Breast epithelium (tissue), 3 donors: ENCODE data around the gene XPO6.

Experiments used
- POLR2A ChIP-seq: fragments of 450-650 bp; IDR thresholded peaks from one replicate; pipeline ENCODE4 v1.6.1; 2016; ENCODE audit warnings: antibody characterized with exemption, mild to moderate bottlenecking, moderate library complexity
- POLR2AphosphoS5 ChIP-seq, 3 donors: sonication (generic); formaldehyde crosslinking; IDR thresholded peaks; one replicate each; pipeline ENCODE4 v1.6.1; 2017; ENCODE audit warnings: antibody characterized with exemption in 3 of 3
- TF ChIP-seq, protein P1 (sequence below), 3 donors: fragments of 450-650 bp; IDR thresholded peaks; one replicate each; pipeline ENCODE4 v1.5.1; 2016 to 2017; ENCODE audit warnings: antibody characterized with exemption in 3 of 3, mild to moderate bottlenecking in 3 of 3, moderate library complexity in 3 of 3

DNA sequence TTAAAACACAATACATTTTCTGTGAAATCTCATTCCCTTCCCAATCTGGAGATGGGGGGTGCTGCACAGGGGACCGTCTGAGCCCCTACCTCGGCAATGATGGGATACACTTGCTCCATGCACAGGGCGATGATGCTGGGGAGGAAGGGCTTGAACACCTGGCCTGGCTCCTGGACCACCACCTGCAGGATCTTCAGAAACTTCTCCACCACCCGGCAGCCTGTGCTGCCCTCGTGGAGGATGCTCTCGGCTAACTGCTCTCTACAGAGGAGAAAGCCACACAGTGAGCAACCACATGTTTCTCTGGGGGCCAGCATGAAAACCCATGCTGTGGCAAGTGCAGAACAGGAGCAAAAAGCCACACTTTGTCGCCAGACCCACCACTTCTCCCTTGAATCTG is 105.8 kb downstream of the XPO6 start:
- TF ChIP-seq POLR2A: no peak
- TF ChIP-seq, protein P1, sequence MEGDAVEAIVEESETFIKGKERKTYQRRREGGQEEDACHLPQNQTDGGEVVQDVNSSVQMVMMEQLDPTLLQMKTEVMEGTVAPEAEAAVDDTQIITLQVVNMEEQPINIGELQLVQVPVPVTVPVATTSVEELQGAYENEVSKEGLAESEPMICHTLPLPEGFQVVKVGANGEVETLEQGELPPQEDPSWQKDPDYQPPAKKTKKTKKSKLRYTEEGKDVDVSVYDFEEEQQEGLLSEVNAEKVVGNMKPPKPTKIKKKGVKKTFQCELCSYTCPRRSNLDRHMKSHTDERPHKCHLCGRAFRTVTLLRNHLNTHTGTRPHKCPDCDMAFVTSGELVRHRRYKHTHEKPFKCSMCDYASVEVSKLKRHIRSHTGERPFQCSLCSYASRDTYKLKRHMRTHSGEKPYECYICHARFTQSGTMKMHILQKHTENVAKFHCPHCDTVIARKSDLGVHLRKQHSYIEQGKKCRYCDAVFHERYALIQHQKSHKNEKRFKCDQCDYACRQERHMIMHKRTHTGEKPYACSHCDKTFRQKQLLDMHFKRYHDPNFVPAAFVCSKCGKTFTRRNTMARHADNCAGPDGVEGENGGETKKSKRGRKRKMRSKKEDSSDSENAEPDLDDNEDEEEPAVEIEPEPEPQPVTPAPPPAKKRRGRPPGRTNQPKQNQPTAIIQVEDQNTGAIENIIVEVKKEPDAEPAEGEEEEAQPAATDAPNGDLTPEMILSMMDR (IDR thresholded peaks at IDR 0.05): no peak
- TF ChIP-seq POLR2AphosphoS5 (IDR thresholded peaks at IDR 0.05): no peak
